GM12878 (cell line): ENCODE data around the gene SOX10. TPM values are rescaled to one million over a fixed set of nuclear protein-coding genes. Genes with fewer than 3 reads are reported as not detected.

Source experiments
- ATAC-seq: fragments of 200-7000 bp; cut with Tn5 transposase; 3 replicates; pipeline ENCODE4 v1.9.1; 2020; ENCODE audit warnings: mild to moderate bottlenecking, moderate library complexity
- BruUV-seq: library from RNA; stranded (reverse); fragments of 400-500 nt; replicated peaks from 2 replicates; lab custom pipeline; 2021; lab: Mats Ljungman, UMichigan
- CTCF ChIA-PET: fragments of 300-600 bp; sonication (Branson Sonifier 250); formaldehyde crosslinking; extraction: SDS; loops from one replicate; lab custom pipeline; 2021; ENCODE audit warnings: inconsistent platforms; lab: Yijun Ruan, JAX
- POLR2A ChIA-PET: fragments of 350-600 bp; formaldehyde crosslinking; extraction: SDS; loops from one replicate; lab custom pipeline; 2021; ENCODE audit warnings: inconsistent platforms; lab: Charles Lee
- RAD21 ChIA-PET: fragments of 300-600 bp; sonication (Branson Sonifier 250); formaldehyde crosslinking; loops from one replicate; lab custom pipeline; 2023; ENCODE audit warnings: antibody characterized with exemption; ENCODE audit not compliant: unreplicated experiment; lab: Charles Lee
- SMC1A ChIA-PET: fragments of 300-600 bp; sonication (Branson Sonifier 250); formaldehyde crosslinking; loops from one replicate; lab custom pipeline; 2023; ENCODE audit not compliant: unreplicated experiment, uncharacterized antibody; lab: Charles Lee
- DNase-seq: peaks from one replicate; pipeline ENCODE4 v3.0.0-alpha.2; 2011; ENCODE audit warnings: low read depth, low spot score
- FAIRE-seq: peaks from 3 replicates; lab custom pipeline; 2011; peaks lifted over from hg19 to GRCh38; lab: Jason Lieb, UNC
- H2AFZ ChIP-seq: 2 replicates; pipeline ENCODE4 v1.6.0; 2011; ENCODE audit warnings: low read depth, low read length, control low read depth; ENCODE audit not compliant: control insufficient read depth
- H3K27ac ChIP-seq: 2 replicates; pipeline ENCODE4 v1.5.1; 2011; ENCODE audit warnings: control low read depth; ENCODE audit not compliant: control insufficient read depth, insufficient read depth
- H3K27me3 ChIP-seq, 2 experiments: replicated peaks in 1 of 2; 2 replicates each; pipeline versions ENCODE4 v1.6.0 to v1.6.1; 2011; ENCODE audit warnings: low read length in 1 of 2; ENCODE audit not compliant: control insufficient read depth in 2 of 2, insufficient read depth in 2 of 2
- H3K36me3 ChIP-seq, 2 experiments: 2 replicates each; pipeline ENCODE4 v1.5.1; 2011; ENCODE audit warnings: low read length in 1 of 2; ENCODE audit not compliant: control insufficient read depth in 2 of 2, insufficient read depth in 2 of 2
- H3K4me1 ChIP-seq: 2 replicates; pipeline ENCODE4 v1.6.1; 2011; ENCODE audit warnings: mild to moderate bottlenecking, low read length, moderate library complexity, mixed read lengths; ENCODE audit not compliant: control insufficient read depth, insufficient read depth
- H3K4me2 ChIP-seq: 2 replicates; pipeline ENCODE4 v1.6.0; 2011; ENCODE audit warnings: control low read depth; ENCODE audit not compliant: control insufficient read depth, insufficient read depth
- H3K4me3 ChIP-seq: fragments of 200-600 bp; sonication (generic); 2 replicates; pipeline ENCODE4 v1.5.1; 2016
- H3K79me2 ChIP-seq: 2 replicates; pipeline ENCODE4 v1.6.0; 2011; ENCODE audit warnings: low read length; ENCODE audit not compliant: control insufficient read depth, insufficient read depth
- H3K9ac ChIP-seq: 2 replicates; pipeline ENCODE4 v1.8.0; 2011; ENCODE audit warnings: low read length, control low read depth, mixed read lengths; ENCODE audit not compliant: control insufficient read depth, insufficient read depth
- H3K9me3 ChIP-seq: replicated peaks from 3 replicates; pipeline ENCODE4 v1.5.1; 2011; ENCODE audit warnings: mild to moderate bottlenecking, low read length; ENCODE audit not compliant: control insufficient read depth, insufficient read depth
- H4K20me1 ChIP-seq: 2 replicates; pipeline ENCODE4 v1.6.0; 2011; ENCODE audit not compliant: control insufficient read depth, insufficient read depth
- BRCA1 ChIP-seq: IDR thresholded peaks from 2 replicates; pipeline ENCODE4 v1.6.1; 2011; ENCODE audit warnings: low read depth, low read length, improper control_type of control experiment
- DPF2 ChIP-seq: fragments of 450-650 bp; IDR thresholded peaks from 2 replicates; pipeline ENCODE4 v1.6.1; 2017; ENCODE audit warnings: mild to moderate bottlenecking
- E2F4 ChIP-seq: IDR thresholded peaks from 2 replicates; pipeline ENCODE4 v1.6.1; 2012; ENCODE audit warnings: low read depth, low read length, improper control_type of control experiment
- GABPA ChIP-seq: IDR thresholded peaks from 2 replicates; pipeline ENCODE4 v1.6.1; 2014; ENCODE audit warnings: antibody characterized with exemption, low read depth, mild to moderate bottlenecking, inconsistent platforms
- HDAC6 ChIP-seq: fragments of 200-600 bp; sonication (generic); IDR thresholded peaks from one replicate; pipeline ENCODE4 v1.8.0; 2017; ENCODE audit warnings: antibody characterized with exemption; ENCODE audit not compliant: unreplicated experiment
- JUNB ChIP-seq: IDR thresholded peaks from 2 replicates; pipeline ENCODE4 v1.6.1; 2016; ENCODE audit warnings: antibody characterized with exemption, mild to moderate bottlenecking
- NR2F1 ChIP-seq: fragments of 450-650 bp; conservative IDR thresholded peaks from 2 replicates; pipeline ENCODE4 v1.6.1; 2017; ENCODE audit warnings: mild to moderate bottlenecking
- SKIL ChIP-seq: fragments of 450-650 bp; IDR thresholded peaks from 2 replicates; pipeline ENCODE4 v1.6.1; 2017; ENCODE audit warnings: mild to moderate bottlenecking, low read depth, inconsistent platforms; ENCODE audit not compliant: poor library complexity, severe bottlenecking
- SRF ChIP-seq, 2 experiments: IDR thresholded peaks; 2 replicates each; pipeline ENCODE4 v1.6.1; 2011; ENCODE audit warnings: low read depth in 2 of 2, low read length in 2 of 2, mild to moderate bottlenecking in 1 of 2, moderate library complexity in 1 of 2
- USF1 ChIP-seq: IDR thresholded peaks from 2 replicates; pipeline ENCODE4 v1.6.1; 2011; ENCODE audit warnings: borderline replicate concordance, low read depth, mild to moderate bottlenecking, moderate library complexity, mixed read lengths, low read length; ENCODE audit not compliant: insufficient read depth; ENCODE audit errors: extremely low read length
- USF2 ChIP-seq: IDR thresholded peaks from 2 replicates; pipeline ENCODE4 v1.6.1; 2011; ENCODE audit warnings: low read depth, low read length, improper control_type of control experiment, borderline replicate concordance
- YBX1 ChIP-seq: fragments of 450-650 bp; IDR thresholded peaks from 2 replicates; pipeline ENCODE4 v1.6.1; 2016; ENCODE audit warnings: antibody characterized with exemption
- WGBS: methylation state at CpG from one replicate; pipeline ENCODE4 v1.1.6; 2016; ENCODE audit warnings: low lambda C conversion rate; ENCODE audit not compliant: insufficient replicate concordance, insufficient coverage; ENCODE audit errors: missing lambda C conversion rate; 5-methylcytosine and 5-hydroxymethylcytosine counted together
- in situ Hi-C: fragments of 300-500 bp; cut with MboI; formaldehyde crosslinking; loops from 9 replicates; pipeline ENCODE4 v1.14.3; 2018; ENCODE audit warnings: mixed read lengths
- intact Hi-C: fragments of 100-400 bp; cut with micrococcal nuclease; formaldehyde crosslinking; loops from one replicate; pipeline ENCODE4 v1.14.2; 2022; ENCODE audit not compliant: unreplicated experiment
- polyA plus RNA-seq, 11 experiments: library from polyadenylated mRNA; depleted of rRNA in 4 of 11; unstranded in 6 of 11; stranded (reverse) in 5 of 11; fragments of >200 nt; fragmentation: Nextera tagmentation in 4 of 11; fragmentation: Illumina TruSeq in 1 of 11; extraction: Ambion mirVana in 4 of 11; extraction: Trizol in 1 of 11; gene quantifications; 1 replicate in 1 of 11; 2 replicates in 10 of 11; pipeline versions ENCODE4 v1.2.1 to v1.2.3, GENCODE V29; 2011 to 2016; ENCODE audit warnings: inconsistent platforms in 2 of 11, missing spikeins in 2 of 11, low read depth in 1 of 11
- total RNA-seq, 4 experiments: library from RNA; depleted of rRNA in 3 of 4; stranded (reverse); fragments of >200 nt in 3 of 4; fragmentation: Illumina TruSeq in 1 of 4; extraction: Trizol in 1 of 4; gene quantifications; 2 replicates each; pipeline versions ENCODE4 v1.2.1 to v1.2.3, GENCODE V29; 2013 to 2021
- TF ChIP-seq, protein P1 (sequence below): fragments of 150-350 bp; IDR thresholded peaks from 2 replicates; pipeline ENCODE4 v1.6.1; 2014; ENCODE audit warnings: mild to moderate bottlenecking, low read depth, low read length
- TF ChIP-seq, protein P2 (sequence below): IDR thresholded peaks from 2 replicates; pipeline ENCODE4 v1.6.1; 2011; ENCODE audit warnings: borderline replicate concordance, low read depth, mild to moderate bottlenecking, moderate library complexity, low read length; ENCODE audit not compliant: insufficient read depth, poor library complexity, severe bottlenecking

SOX10 gene
- total and polyA plus RNA-seq, 10 of the 15 experiments (the other 5 are each of a cell fraction or from before 2014, with no cell fraction given) = 0.05 TPM; not detected in 9

GRCh38 chr22:37929390-37929789 lies 55.0 kb downstream of the SOX10 start:
- Histone ChIP-seq H3K4me1 (peaks cover 10% of the 10 kb centered on the region), H3K36me3 (peaks cover 3 to 9% of the 10 kb centered on the region in 2 experiments; a peak in 3 of 4 replicates), H3K9me3 (no peaks in the 10 kb centered on the region), H3K27ac (no peak overlapping the region), H3K27me3 (no peaks in the 10 kb centered on the region), H2AFZ (no peak overlapping the region), H3K4me2 (no peak overlapping the region), H3K9ac (no peak overlapping the region), H4K20me1 (no peaks in the 10 kb centered on the region), H3K79me2 (no peaks in the 10 kb centered on the region), H3K4me3 (no peak overlapping the region)
- intact Hi-C loops = no loop called here
- no peak for DNase-seq
- RAD21 ChIA-PET = no interaction called here
- SMC1A ChIA-PET = no interaction called here
- WGBS = 95% methylated on average over 5 of the region's 5 CpGs
- no TSS peak for BruUV-seq
- CTCF ChIA-PET = no interaction called here
- in situ Hi-C loops = no loop called here
- ATAC-seq = no peak
- POLR2A ChIA-PET = no interaction called here
- no peak for FAIRE-seq
- no peak for TF ChIP-seq YBX1
- TF ChIP-seq E2F4 = no peak
- TF ChIP-seq USF2 = no peak
- TF ChIP-seq, protein P1, sequence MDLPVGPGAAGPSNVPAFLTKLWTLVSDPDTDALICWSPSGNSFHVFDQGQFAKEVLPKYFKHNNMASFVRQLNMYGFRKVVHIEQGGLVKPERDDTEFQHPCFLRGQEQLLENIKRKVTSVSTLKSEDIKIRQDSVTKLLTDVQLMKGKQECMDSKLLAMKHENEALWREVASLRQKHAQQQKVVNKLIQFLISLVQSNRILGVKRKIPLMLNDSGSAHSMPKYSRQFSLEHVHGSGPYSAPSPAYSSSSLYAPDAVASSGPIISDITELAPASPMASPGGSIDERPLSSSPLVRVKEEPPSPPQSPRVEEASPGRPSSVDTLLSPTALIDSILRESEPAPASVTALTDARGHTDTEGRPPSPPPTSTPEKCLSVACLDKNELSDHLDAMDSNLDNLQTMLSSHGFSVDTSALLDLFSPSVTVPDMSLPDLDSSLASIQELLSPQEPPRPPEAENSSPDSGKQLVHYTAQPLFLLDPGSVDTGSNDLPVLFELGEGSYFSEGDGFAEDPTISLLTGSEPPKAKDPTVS = no peak
- TF ChIP-seq NR2F1 = no peak
- no peak for TF ChIP-seq JUNB
- no peak for TF ChIP-seq USF1
- no peak for TF ChIP-seq DPF2
- TF ChIP-seq, protein P2, sequence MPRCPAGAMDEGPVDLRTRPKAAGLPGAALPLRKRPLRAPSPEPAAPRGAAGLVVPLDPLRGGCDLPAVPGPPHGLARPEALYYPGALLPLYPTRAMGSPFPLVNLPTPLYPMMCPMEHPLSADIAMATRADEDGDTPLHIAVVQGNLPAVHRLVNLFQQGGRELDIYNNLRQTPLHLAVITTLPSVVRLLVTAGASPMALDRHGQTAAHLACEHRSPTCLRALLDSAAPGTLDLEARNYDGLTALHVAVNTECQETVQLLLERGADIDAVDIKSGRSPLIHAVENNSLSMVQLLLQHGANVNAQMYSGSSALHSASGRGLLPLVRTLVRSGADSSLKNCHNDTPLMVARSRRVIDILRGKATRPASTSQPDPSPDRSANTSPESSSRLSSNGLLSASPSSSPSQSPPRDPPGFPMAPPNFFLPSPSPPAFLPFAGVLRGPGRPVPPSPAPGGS = no peak
- no peak for TF ChIP-seq BRCA1
- TF ChIP-seq HDAC6 = no peak
- no peak for TF ChIP-seq SRF (IDR thresholded peaks at IDR 0.05; ENCODE audit: low read depth in 2 of 2, low read length in 2 of 2)
- no peak for TF ChIP-seq GABPA
- TF ChIP-seq SKIL = no peak
